GM08714 (cell line): ENCODE results near the gene KCNIP3.

Experiments
- H3K4me3 ChIP-seq: fragments of 200-500 bp; sonication (Bioruptor generic); 2 replicates; pipeline ENCODE4 v1.5.1; 2014; ENCODE audit warnings: mild to moderate bottlenecking, low read length, inconsistent platforms
- ZNF274 ChIP-seq: IDR thresholded peaks from 2 replicates; pipeline ENCODE4 v1.6.1; 2012; ENCODE audit warnings: mild to moderate bottlenecking, low read depth, low read length

The KCNIP3 gene

DNA sequence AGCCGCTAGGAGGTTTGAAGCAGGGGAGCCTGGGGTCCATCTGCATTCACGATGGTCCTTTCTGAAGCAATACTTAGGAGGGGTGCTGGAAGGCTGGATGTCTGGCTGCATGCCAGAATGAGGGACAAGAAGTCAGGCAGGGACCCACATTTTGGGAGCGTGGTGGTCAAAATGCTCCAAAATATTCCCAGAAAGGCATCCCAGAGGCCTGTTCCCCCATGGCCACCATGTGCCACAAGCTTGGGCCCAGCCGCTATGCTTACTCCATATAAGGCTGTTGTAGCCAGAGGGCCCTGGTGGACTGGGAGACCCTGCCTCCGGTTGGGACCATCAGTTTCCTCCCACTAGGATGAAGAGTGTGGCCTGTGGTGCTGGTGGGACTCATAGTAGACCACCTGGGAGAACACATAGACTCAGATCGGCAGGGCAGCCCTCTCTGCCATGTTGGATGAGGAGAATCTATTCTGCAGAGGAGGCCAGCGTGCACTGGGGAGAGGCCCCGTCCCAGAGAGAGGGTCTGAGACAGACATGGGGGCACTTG, 26.5 kb upstream of the KCNIP3 start:
- H3K4me3 ChIP-seq, result no peak overlapping the region
- no peak for TF ChIP-seq ZNF274

GRCh38 chr2:95271381-95271971, 25.7 kb upstream of the KCNIP3 start:
- TF ChIP-seq ZNF274, result no peak
- no peak overlapping the region for H3K4me3 ChIP-seq

GRCh38 chr2:95272299-95272751, 24.8 kb upstream of the KCNIP3 start:
- no peak overlapping the region for H3K4me3 ChIP-seq
- no peak for TF ChIP-seq ZNF274

- TF ChIP-seq ZNF274, result no peak
Observed at GRCh38 chr2:95272781-95273180, 24.4 kb upstream of the KCNIP3 start.

DNA sequence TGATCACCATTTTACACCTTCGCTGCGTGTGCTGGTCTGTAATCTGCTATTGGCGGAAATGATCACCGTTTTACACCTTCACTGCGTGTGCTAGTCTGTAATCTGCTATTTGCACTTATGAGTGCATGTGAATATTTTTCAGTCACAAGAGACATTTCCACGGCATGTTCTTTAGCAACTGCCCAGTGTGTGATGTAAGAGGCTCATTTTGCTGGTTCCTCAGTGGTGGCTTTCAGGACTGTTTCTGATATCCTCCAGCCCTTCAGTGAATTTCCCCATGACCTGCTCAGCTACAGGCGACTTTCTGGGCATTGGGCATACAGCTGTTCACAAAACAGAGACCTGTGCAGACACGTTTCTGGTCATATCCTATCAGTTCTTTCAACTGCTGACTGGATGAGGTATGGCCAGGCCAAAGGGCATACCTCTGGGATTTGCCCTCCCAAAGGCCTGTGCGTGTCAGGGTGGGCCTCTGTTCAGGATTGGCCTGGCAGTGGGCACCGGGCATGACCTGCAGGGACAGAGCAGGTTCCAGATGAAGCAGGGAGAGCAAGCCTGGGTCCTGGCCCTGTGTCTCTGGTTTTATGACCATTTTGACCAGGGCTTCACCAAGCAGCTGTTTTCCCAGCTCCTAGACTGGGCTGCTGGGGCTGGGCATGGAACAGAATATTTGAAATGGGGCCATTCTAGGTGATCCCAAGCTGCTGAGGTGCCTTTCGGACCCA, 23.4 kb upstream of the KCNIP3 start:
- no peak overlapping the region for H3K4me3 ChIP-seq
- TF ChIP-seq ZNF274, result no peak

More at GRCh38 chr2:95272781-95273180, 24.4 kb upstream of the KCNIP3 start:
- no peak overlapping the region for H3K4me3 ChIP-seq

DNA sequence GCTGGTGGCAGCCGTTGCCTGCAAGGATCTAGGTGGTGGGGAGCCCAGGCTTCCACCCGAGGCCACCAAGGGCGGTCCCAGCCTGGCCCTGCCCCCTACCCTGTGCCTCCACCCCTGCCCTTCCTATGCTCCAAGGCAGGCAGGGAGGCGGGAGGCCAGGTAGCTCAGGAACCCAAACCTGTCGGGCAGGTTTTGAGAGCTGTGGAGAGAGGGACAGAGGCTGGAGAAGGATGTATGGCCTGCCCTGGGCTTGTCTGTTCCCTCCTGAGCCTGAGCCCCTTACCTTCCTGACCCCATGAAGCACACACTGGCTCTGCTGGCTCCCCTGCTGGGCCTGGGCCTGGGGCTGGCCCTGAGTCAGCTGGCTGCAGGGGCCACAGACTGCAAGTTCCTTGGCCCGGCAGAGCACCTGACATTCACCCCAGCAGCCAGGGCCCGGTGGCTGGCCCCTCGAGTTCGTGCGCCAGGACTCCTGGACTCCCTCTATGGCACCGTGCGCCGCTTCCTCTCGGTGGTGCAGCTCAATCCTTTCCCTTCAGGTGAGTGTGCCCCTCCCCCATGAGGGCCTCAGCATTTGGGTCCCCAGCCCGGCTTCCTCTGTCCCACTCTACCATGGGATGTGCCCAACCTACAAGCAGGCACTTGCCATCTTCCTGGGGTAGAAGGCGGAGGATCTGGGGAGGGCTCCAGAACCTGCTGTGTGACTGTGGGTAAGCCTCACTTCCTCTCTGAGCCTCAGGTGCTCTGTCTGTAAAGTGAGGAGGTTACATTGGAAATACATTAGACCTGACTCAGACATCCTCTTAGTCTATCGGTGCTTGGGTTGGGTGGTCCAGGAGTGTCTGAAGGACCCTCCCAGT, 22.6 kb upstream of the KCNIP3 start, which contains the start of gene PROM2:
TSS of gene PROM2 (plus strand) at position 159 of the 860 bp plus-strand sequence. CDS start at position 296, 137 bp downstream.
- no peak within 1 kb of the TSS for H3K4me3 ChIP-seq

GRCh38 chr2:95275151-95275515, 22.0 kb upstream of the KCNIP3 start:
- TF ChIP-seq ZNF274, result no peak
- no peak overlapping the region for H3K4me3 ChIP-seq

More for the DNA sequence above, 22.6 kb upstream of the KCNIP3 start, which contains the start of gene PROM2:
- TF ChIP-seq ZNF274, result no peak

DNA sequence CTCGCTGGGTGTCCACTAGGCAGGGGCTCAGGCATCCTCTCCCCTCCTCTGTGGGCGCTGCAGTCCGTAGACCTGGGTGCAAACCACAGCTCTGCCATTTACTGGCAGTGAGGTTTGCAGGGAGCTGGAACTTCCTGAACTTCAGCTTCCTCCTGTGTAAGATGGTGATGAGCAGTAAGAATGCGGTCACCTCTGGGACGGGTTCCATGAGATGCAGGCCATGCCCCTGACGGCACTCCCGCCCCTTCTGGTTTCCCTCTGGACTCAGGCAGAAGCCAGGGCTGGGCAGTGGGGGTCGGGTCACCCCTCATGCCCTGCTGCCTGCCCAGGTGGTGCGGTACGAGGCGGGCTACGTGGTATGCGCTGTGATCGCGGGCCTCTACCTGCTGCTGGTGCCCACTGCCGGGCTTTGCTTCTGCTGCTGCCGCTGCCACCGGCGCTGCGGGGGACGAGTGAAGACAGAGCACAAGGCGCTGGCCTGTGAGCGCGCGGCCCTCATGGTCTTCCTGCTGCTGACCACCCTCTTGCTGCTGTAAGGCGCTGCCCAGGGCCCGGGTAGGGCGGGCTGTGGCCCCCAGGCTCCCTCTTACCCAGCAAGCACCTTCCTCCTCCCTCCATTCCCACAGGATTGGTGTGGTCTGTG, 21.4 kb upstream of the KCNIP3 start:
- H3K4me3 ChIP-seq, result no peak overlapping the region
- no peak for TF ChIP-seq ZNF274

GRCh38 chr2:95276244-95276887, 20.8 kb upstream of the KCNIP3 start:
- H3K4me3 ChIP-seq, result no peak overlapping the region
- TF ChIP-seq ZNF274, result no peak

- TF ChIP-seq ZNF274, result no peak
- no peak overlapping the region for H3K4me3 ChIP-seq
Observed at GRCh38 chr2:95276888-95277245, 20.3 kb upstream of the KCNIP3 start.

- no peak overlapping the region for H3K4me3 ChIP-seq
- TF ChIP-seq ZNF274, result no peak
Observed at GRCh38 chr2:95277246-95277906, 19.8 kb upstream of the KCNIP3 start.

DNA sequence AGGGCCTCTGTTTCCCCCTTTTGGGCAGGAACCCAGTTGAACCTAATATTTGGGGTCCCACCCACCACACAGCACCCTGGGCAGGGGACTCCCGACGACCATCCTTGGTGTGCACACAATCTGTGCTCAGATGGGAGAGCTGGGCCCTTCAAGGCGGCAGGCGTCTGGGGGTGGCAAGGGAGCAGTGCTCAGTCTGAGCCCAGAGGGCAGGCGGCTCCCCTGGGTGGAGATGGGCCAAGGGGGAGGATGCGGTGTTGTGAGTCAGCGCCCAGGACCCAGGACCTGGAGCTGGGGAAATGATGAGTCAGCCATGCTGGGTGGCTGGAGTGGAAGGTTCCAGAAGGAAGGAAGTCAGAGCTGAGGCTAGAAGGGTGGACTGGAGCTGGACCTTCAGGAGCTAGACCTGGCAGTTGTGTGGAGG, 19.1 kb upstream of the KCNIP3 start:
- no peak for TF ChIP-seq ZNF274
- H3K4me3 ChIP-seq, result no peak overlapping the region
